ENCODE results near the gene STXBP4.

STXBP4 gene

DNA sequence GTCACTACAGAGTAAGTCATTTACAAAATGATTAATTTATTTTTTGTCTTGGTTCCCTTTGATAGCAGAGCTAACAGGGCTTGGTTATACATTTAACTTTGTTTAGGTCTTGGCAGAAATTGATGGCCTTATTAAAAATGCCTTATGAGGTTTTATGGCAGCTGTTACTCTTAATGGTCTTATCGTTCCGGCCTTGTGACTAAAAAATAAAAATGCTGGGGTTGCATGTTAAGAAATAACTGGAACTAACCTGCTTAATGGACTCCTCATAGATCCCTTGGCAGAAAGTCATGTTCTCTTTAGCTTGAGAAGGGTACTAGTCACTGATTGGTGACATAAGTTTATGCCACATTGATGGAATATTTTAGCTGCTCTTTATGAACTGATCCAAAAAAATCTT is 18.4 kb upstream of the STXBP4 start:
- Histone ChIP-seq H3F3A (ENCODE audit: insufficient read depth, low read length) (no peaks in the 10 kb centered on the region), H3K9me2 (ENCODE audit: low read depth, low read length) (no peaks in the 10 kb centered on the region), H2AFZ (ENCODE audit: low read length) (no peak overlapping the region), H3K9me3 (ENCODE audit: low read length) (no peaks in the 10 kb centered on the region), H3K36me3 (ENCODE audit: insufficient read depth, low read length) (no peaks in the 10 kb centered on the region), H3K79me2 (ENCODE audit: insufficient read depth, low read length) (no peaks in the 10 kb centered on the region), H3K27me3 (ENCODE audit: insufficient read depth, low read length) (no peaks in the 10 kb centered on the region), H3K9ac (ENCODE audit: low read length) (no peak overlapping the region), H3K4me3 (ENCODE audit: low read depth, low read length, poor library complexity, severe bottlenecking) (no peak overlapping the region), H3K4me1 (ENCODE audit: insufficient read depth, low read length, severe bottlenecking) (no peaks in the 10 kb centered on the region), H4K20me1 (ENCODE audit: insufficient read depth, low read length) (no peaks in the 10 kb centered on the region), H3K27ac (ENCODE audit: low read depth, low read length, poor library complexity, severe bottlenecking) (no peak overlapping the region), H3K4me2 (ENCODE audit: low read length) (no peak overlapping the region)
- TF ChIP-seq EZH2 (IDR thresholded peaks at IDR 0.05; ENCODE audit: borderline replicate concordance, low read length): no peak

GRCh38 chr17:54951286-54951685 is 17.3 kb upstream of the STXBP4 start:
- Histone ChIP-seq H3K4me1 (ENCODE audit: insufficient read depth, low read length, severe bottlenecking) (no peaks in the 10 kb centered on the region), H3K9me3 (ENCODE audit: low read length) (no peaks in the 10 kb centered on the region), H2AFZ (ENCODE audit: low read length) (no peak overlapping the region), H3K9me2 (ENCODE audit: low read depth, low read length) (no peaks in the 10 kb centered on the region), H3K4me2 (ENCODE audit: low read length) (no peak overlapping the region), H3K36me3 (ENCODE audit: insufficient read depth, low read length) (no peaks in the 10 kb centered on the region), H3K27me3 (ENCODE audit: insufficient read depth, low read length) (no peaks in the 10 kb centered on the region), H3K79me2 (ENCODE audit: insufficient read depth, low read length) (no peaks in the 10 kb centered on the region), H4K20me1 (ENCODE audit: insufficient read depth, low read length) (no peaks in the 10 kb centered on the region), H3K27ac (ENCODE audit: low read depth, low read length, poor library complexity, severe bottlenecking) (no peak overlapping the region), H3K4me3 (ENCODE audit: low read depth, low read length, poor library complexity, severe bottlenecking) (no peak overlapping the region), H3K9ac (ENCODE audit: low read length) (no peak overlapping the region), H3F3A (ENCODE audit: insufficient read depth, low read length) (no peaks in the 10 kb centered on the region)
- TF ChIP-seq CTCF (IDR thresholded peaks at IDR 0.05; ENCODE audit: low read length) (no peak), EZH2 (IDR thresholded peaks at IDR 0.05; ENCODE audit: borderline replicate concordance, low read length) (no peak)

- Histone ChIP-seq H3K4me3 (ENCODE audit: low read depth, low read length, poor library complexity, severe bottlenecking) (no peak overlapping the region), H3K27me3 (ENCODE audit: insufficient read depth, low read length) (no peaks in the 10 kb centered on the region), H3K9me2 (ENCODE audit: low read depth, low read length) (no peaks in the 10 kb centered on the region), H3F3A (ENCODE audit: insufficient read depth, low read length) (no peaks in the 10 kb centered on the region), H3K9ac (ENCODE audit: low read length) (no peak overlapping the region), H3K36me3 (ENCODE audit: insufficient read depth, low read length) (peaks cover 39% of the 10 kb centered on the region), H3K27ac (ENCODE audit: low read depth, low read length, poor library complexity, severe bottlenecking) (no peak overlapping the region), H3K4me2 (ENCODE audit: low read length) (no peak overlapping the region), H3K9me3 (ENCODE audit: low read length) (no peaks in the 10 kb centered on the region), H4K20me1 (ENCODE audit: insufficient read depth, low read length) (no peaks in the 10 kb centered on the region), H3K4me1 (ENCODE audit: insufficient read depth, low read length, severe bottlenecking) (no peaks in the 10 kb centered on the region), H3K79me2 (ENCODE audit: insufficient read depth, low read length) (no peaks in the 10 kb centered on the region), H2AFZ (ENCODE audit: low read length) (no peak overlapping the region)
- no peak for TF ChIP-seq CTCF (IDR thresholded peaks at IDR 0.05; ENCODE audit: low read length)
- TF ChIP-seq EZH2 (IDR thresholded peaks at IDR 0.05; ENCODE audit: borderline replicate concordance, low read length): no peak
These were observed 11.8 kb upstream of the STXBP4 start for GRCh38 chr17:54956791-54957190.

DNA sequence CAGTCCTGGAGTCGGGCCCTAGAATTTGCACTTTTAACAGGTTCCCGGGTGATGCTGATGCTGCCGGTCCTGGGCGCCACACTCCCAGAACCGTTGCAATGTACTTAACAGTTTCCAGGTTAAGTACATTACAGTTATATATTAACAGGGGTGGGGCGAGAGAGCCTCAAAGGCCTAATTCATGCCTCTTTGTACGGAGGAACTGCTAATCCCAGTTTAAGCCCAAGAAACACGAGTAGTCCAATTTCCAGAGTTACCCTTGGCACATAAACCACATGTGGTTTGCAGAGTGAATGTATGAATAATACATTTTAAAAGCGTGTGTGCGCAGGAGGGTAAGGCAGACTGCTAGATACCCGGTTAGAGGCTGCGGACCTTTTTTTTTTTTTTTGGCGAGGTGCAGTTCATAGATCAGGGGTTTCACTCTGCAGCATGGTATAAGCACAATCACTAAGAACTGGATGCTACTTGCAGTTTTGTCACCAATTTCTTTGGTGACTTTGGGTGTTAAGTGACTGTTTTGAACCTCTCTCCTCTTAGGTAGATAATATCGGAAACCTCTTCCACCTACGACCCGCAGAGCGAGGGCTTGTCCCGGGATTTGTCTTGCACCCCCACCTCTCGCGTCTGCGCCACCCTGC is 824 bp upstream of the STXBP4 start:
- no peaks in the 10 kb centered on the region for H3K9me2 ChIP-seq (ENCODE audit: low read depth, low read length)
- peak overlapping the region; percentile 93 for H3K4me3 ChIP-seq (ENCODE audit: low read depth, low read length, poor library complexity, severe bottlenecking)
- TF ChIP-seq EZH2 (IDR thresholded peaks at IDR 0.05; ENCODE audit: borderline replicate concordance, low read length) (no peak), CTCF (IDR thresholded peaks at IDR 0.05; ENCODE audit: low read length) (0 out of 2 replicates have a peak, but pooled peaks have one; percentile 63)
- H3K4me1 ChIP-seq (ENCODE audit: insufficient read depth, low read length, severe bottlenecking): peaks cover 37% of the 10 kb centered on the region
- no peaks in the 10 kb centered on the region for H3K27me3 ChIP-seq (ENCODE audit: insufficient read depth, low read length)
- H3K9me3 ChIP-seq (ENCODE audit: low read length): no peaks in the 10 kb centered on the region
- no peak overlapping the region for H3K27ac ChIP-seq (ENCODE audit: low read depth, low read length, poor library complexity, severe bottlenecking)
- peaks cover 16% of the 10 kb centered on the region for H3K79me2 ChIP-seq (ENCODE audit: insufficient read depth, low read length)
- peak overlapping the region; percentile 94 for H3K4me2 ChIP-seq (ENCODE audit: low read length)
- H4K20me1 ChIP-seq (ENCODE audit: insufficient read depth, low read length): no peaks in the 10 kb centered on the region
- H3K36me3 ChIP-seq (ENCODE audit: insufficient read depth, low read length): peaks cover 29% of the 10 kb centered on the region
- no peak overlapping the region for H2AFZ ChIP-seq (ENCODE audit: low read length)
- peak overlapping the region; percentile 94 for H3K9ac ChIP-seq (ENCODE audit: low read length)
- H3F3A ChIP-seq (ENCODE audit: insufficient read depth, low read length): no peaks in the 10 kb centered on the region

Measured in OCI-LY1 (cell line).